ENCODE data around the gene ZNF451.
"Not testable (repeated sequence)": the region's sequence is repeated elsewhere in the genome, so short reads cannot be mapped to it uniquely, and the experiment has no call there.

Gene ZNF451

DNA sequence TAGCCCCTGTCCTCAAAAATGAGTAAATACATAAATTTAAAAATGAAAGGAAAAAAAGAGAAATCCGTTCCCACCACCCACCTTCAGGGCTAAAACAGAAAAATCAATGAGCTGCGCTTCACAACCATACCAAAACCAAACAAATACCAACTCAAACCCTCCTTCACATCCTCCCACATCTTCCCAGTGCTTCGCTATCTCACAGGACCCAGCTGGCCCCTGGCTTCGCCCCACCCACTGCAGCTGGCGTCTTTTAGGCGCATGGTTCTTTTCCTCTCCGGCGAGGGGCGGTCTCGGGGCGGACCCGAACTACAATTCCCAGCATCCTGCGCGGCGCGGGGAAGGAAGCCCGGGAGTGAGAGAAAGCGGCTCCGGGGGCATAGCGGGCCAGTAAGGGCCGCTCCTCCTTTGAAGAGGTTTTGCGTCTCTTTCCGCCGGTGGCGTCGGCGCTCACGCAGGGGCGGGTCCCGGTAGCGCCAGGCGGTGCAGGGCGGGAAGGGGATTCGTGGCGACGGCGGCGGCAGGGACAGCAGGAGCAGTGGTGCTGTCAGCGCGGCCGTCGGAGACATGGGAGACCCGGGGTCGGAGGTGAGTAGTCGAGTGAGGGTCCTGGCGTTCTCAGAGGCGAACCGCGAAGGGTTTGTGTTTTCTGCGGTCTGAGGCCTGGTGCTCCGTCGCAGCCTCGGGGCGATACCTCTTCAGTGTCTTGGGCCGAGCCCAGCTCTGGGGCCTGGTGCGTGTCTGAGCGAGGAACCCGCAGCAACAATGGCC is at the start of gene ZNF451:
Gene ZNF451 (plus strand): TSS at position 502 of the 771 bp plus-strand sequence. CDS start 66 bp downstream, at position 568.
- Histone ChIP-seq H3K4me3 (peak within 1 kb of the TSS; percentile 63), H3K4me1 (peaks cover 25% of the 10 kb centered on the region), H3K27me3 (ENCODE audit: low read depth) (no peaks in the 10 kb centered on the region), H3K36me3 (replicated peaks) (no peaks in the 10 kb centered on the region; the same call in none of the 2 replicates), H3K9me3 (no peaks in the 10 kb centered on the region)
- in situ Hi-C loops (cut with MboI; ENCODE audit: low sequenced_read_pairs) = no loop called here
- DNase-seq (ENCODE audit: low spot score in 2 of 2) = peak; percentile 95 to 99

GRCh38 chr6:57044061-57044460 is 45.9 kb upstream of the ZNF451 start:
- H3K36me3 ChIP-seq (replicated peaks); H3K4me3 ChIP-seq; in situ Hi-C loops (cut with MboI; ENCODE audit: low sequenced_read_pairs): not testable (repeated sequence)

DNA sequence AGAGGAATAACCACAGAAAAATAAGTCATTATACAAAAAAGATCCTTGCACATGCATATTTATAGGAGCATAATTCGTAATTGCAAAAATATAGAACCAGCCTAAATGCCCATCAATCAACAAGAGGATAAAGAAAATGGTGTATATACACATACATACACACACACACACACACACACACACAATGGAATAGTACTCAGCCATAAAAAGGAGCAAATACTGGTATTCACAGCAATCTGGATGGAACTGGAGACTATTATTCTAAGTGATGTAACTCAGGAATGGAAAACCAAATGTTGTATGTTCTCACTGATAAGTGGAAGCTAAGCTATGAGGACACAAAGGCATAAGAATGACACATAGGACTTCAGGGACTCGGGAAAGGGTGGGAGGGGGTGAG is 45.4 kb upstream of the ZNF451 start:
- Histone ChIP-seq H3K4me1 (peaks cover 17% of the 10 kb centered on the region), H3K4me3 (no peak overlapping the region), H3K36me3 (replicated peaks) (peaks cover 13% of the 10 kb centered on the region; the same call in 1 of the 2 replicates), H3K27me3 (ENCODE audit: low read depth) (0 out of 2 replicates have a peak, but pooled peaks cover 3% of the 10 kb centered on the region), H3K9me3 (no peaks in the 10 kb centered on the region)
- DNase-seq (ENCODE audit: low spot score in 2 of 2) = no peak
- in situ Hi-C loops (cut with MboI; ENCODE audit: low sequenced_read_pairs) = no loop called here

More at GRCh38 chr6:57044061-57044460, 45.9 kb upstream of the ZNF451 start:
- not testable (repeated sequence) for DNase-seq (ENCODE audit: low spot score in 2 of 2); H3K27me3 ChIP-seq (ENCODE audit: low read depth); H3K9me3 ChIP-seq
- H3K4me1 ChIP-seq = peaks cover 18% of the 10 kb centered on the region

DNA sequence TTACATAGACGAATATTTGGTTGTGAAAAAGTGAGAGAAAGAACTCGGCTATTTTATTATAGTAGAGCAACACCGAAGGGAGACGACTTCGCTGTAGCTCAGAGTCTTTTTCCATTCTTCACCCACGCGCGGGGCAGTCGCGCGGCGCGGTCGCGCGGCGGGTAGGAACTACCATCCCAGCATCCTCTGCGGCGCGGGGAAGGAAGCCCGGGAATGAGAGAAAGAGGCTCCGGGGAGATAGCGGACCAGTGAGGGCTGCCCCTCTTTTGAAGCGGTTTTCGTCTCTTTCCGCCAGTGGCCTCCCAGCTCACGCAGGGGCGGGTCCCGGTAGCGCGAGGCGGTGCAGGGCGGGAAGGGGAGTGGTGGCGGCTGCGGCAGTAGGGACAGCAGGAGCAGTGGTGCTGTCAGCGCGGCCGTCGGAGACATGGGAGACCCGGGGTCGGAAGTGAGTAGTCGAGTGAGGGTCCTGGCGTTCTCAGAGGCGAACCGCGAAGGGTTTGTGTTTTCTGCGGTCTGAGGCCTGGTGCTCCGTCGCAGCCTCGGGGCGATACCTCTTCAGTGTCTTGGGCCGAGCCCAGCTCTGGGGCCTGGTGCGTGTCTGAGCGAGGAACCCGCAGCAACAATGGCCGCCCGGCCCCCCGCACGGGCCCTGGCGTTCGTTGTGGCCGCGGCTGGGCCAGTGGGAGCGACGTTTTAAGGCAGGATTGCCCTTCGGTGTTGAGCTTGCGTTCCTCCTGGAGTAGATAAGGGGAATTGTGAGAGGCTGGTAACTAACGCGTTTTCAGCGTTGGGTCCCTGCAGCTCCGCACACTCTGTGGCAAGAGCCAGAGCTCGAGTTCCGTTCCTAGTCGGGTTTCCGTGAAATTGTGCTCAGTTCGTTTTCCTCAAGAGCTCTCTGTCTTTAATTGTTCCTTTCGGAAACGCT is 43.4 kb upstream of the ZNF451 start, which contains the start of gene KIAA1586:
Gene KIAA1586 (plus strand): TSS at position 362 of the 925 bp plus-strand sequence. CDS start 63 bp downstream, at position 425.
- H3K9me3 ChIP-seq; H3K27me3 ChIP-seq (ENCODE audit: low read depth); in situ Hi-C loops (cut with MboI; ENCODE audit: low sequenced_read_pairs): not testable (repeated sequence)
- DNase-seq (ENCODE audit: low spot score in 2 of 2) = peak; percentile 93 to 94
- H3K4me3 ChIP-seq = peak within 1 kb of the TSS; percentile 51
- H3K36me3 ChIP-seq (replicated peaks) = peaks cover 25% of the 10 kb centered on the region
- H3K4me1 ChIP-seq = peaks cover 17% of the 10 kb centered on the region

DNA sequence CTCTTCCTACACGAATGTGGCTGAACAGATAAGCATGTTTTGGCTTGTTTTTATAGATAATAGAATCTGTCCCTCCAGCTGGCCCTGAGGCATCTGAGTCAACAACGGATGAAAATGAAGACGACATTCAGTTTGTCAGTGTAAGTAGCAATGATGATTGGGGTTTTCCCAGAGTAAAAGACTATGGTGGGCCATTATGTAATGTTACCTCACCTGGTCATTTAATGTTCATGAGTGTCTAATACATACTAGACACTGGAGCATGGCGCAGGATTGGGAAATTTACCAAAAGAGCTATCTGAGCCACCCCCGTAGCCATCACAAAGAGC is 42.8 kb upstream of the ZNF451 start:
- in situ Hi-C loops (cut with MboI; ENCODE audit: low sequenced_read_pairs); DNase-seq (ENCODE audit: low spot score in 2 of 2); H3K9me3 ChIP-seq; H3K27me3 ChIP-seq (ENCODE audit: low read depth); H3K4me3 ChIP-seq: not testable (repeated sequence)
- Histone ChIP-seq H3K4me1 (peaks cover 17% of the 10 kb centered on the region), H3K36me3 (replicated peaks) (peaks cover 31% of the 10 kb centered on the region)

- in situ Hi-C loops (cut with MboI; ENCODE audit: low sequenced_read_pairs); DNase-seq (ENCODE audit: low spot score in 2 of 2); H3K9me3 ChIP-seq; H3K27me3 ChIP-seq (ENCODE audit: low read depth): not testable (repeated sequence)
- peak overlapping the region; percentile 32 for H3K4me3 ChIP-seq
- H3K36me3 ChIP-seq (replicated peaks) = peaks cover 35% of the 10 kb centered on the region
- peaks cover 17% of the 10 kb centered on the region for H3K4me1 ChIP-seq
Observed at GRCh38 chr6:57047859-57048258, 42.1 kb upstream of the ZNF451 start.

DNA sequence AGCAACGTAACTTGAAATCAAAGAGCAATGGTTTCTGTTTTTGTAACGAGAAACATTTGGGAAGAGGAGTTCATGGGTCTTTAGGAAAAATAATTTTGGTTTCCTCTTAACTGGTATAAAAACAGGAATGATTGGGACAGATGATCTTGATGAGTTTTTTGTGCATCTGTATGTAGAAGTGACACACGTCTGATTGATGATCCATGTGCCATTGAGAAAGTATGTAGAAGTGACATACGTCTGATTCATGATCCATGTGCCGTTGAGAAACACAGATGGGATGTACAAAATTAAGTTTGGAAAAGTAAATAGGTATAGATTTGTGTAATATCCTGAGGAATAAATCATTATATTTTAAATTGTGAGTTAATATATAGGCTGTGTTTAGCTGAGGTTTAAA is 41.4 kb upstream of the ZNF451 start:
- in situ Hi-C loops (cut with MboI; ENCODE audit: low sequenced_read_pairs) = no loop called here
- H3K4me3 ChIP-seq = peak overlapping the region; percentile 32

DNA sequence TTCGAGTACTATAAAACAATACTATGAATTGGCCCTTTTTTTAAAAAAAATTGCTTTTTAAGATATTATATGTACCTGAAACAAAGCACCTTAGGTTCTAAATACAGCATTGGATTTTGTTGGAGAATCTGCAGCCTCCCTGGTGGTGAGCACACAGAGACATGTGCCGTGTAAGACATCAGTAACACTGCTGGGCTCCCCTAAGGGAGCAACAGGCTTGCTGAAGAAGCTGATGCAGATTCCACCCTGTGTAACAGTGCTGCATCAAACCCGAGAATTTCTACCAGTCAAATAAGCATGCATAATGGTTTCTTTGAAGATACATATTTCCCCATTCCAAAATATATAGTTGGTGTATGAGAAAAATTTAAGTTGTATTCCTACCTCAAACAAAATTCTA is 26.1 kb upstream of the ZNF451 start:
- Histone ChIP-seq H3K36me3 (replicated peaks) (peaks cover 13% of the 10 kb centered on the region), H3K4me1 (no peaks in the 10 kb centered on the region), H3K27me3 (ENCODE audit: low read depth) (no peaks in the 10 kb centered on the region), H3K9me3 (no peaks in the 10 kb centered on the region), H3K4me3 (no peak overlapping the region)
- no peak for DNase-seq (ENCODE audit: low spot score in 2 of 2)
- in situ Hi-C loops (cut with MboI; ENCODE audit: low sequenced_read_pairs) = no loop called here

More for the DNA sequence above, 41.4 kb upstream of the ZNF451 start:
- no peak for DNase-seq (ENCODE audit: low spot score in 2 of 2)
- Histone ChIP-seq H3K9me3 (no peaks in the 10 kb centered on the region), H3K27me3 (ENCODE audit: low read depth) (no peaks in the 10 kb centered on the region), H3K36me3 (replicated peaks) (peaks cover 39% of the 10 kb centered on the region), H3K4me1 (peaks cover 17% of the 10 kb centered on the region)

DNA sequence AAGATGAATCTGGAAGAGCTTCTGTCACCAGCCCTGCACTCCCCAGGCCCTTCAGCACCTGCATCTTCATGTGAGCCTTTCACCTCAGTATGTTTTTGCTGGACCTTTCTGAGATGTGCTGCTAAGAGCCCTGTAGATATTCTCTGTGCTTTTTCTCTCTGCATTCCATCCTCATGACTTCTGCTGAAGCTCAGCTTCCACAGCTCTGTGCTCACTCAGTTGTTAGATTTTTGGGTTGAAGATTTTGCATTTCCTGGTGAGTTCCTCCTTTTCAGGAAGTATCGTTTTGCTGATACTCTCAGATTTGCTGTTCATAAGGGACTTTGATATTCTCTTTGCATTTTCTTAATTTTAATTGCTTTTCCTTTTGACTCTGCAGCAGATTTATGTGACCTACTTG is 25.2 kb upstream of the ZNF451 start:
- Histone ChIP-seq H3K9me3 (no peaks in the 10 kb centered on the region), H3K4me1 (no peaks in the 10 kb centered on the region), H3K27me3 (ENCODE audit: low read depth) (no peaks in the 10 kb centered on the region), H3K36me3 (replicated peaks) (peaks cover 10% of the 10 kb centered on the region), H3K4me3 (no peak overlapping the region)
- in situ Hi-C loops (cut with MboI; ENCODE audit: low sequenced_read_pairs) = no loop called here
- no peak for DNase-seq (ENCODE audit: low spot score in 2 of 2)

GRCh38 chr6:57068061-57068460 is 21.9 kb upstream of the ZNF451 start:
- Histone ChIP-seq H3K36me3 (replicated peaks) (no peaks in the 10 kb centered on the region; the same call in 1 of the 2 replicates), H3K27me3 (ENCODE audit: low read depth) (no peaks in the 10 kb centered on the region), H3K9me3 (no peaks in the 10 kb centered on the region), H3K4me1 (no peaks in the 10 kb centered on the region), H3K4me3 (no peak overlapping the region)
- DNase-seq (ENCODE audit: low spot score in 2 of 2) = no peak
- in situ Hi-C loops (cut with MboI; ENCODE audit: low sequenced_read_pairs) = no loop called here

GRCh38 chr6:57069228-57069627 is 20.8 kb upstream of the ZNF451 start:
- H3K9me3 ChIP-seq = no peaks in the 10 kb centered on the region
- H3K4me3 ChIP-seq = no peak overlapping the region
- in situ Hi-C loops (cut with MboI; ENCODE audit: low sequenced_read_pairs) = no loop called here
- no peak for DNase-seq (ENCODE audit: low spot score in 2 of 2)
- no peaks in the 10 kb centered on the region; the same call in 1 of the 2 replicates for H3K36me3 ChIP-seq (replicated peaks)
- no peaks in the 10 kb centered on the region for H3K4me1 ChIP-seq
- H3K27me3 ChIP-seq (ENCODE audit: low read depth) = no peaks in the 10 kb centered on the region

GRCh38 chr6:57069920-57070331 is 20.1 kb upstream of the ZNF451 start:
- no peaks in the 10 kb centered on the region; the same call in 1 of the 2 replicates for H3K36me3 ChIP-seq (replicated peaks)
- H3K4me1 ChIP-seq = no peaks in the 10 kb centered on the region
- in situ Hi-C loops (cut with MboI; ENCODE audit: low sequenced_read_pairs) = no loop called here
- no peak for DNase-seq (ENCODE audit: low spot score in 2 of 2)
- no peaks in the 10 kb centered on the region for H3K27me3 ChIP-seq (ENCODE audit: low read depth)
- H3K4me3 ChIP-seq = no peak overlapping the region
- no peaks in the 10 kb centered on the region for H3K9me3 ChIP-seq

DNA sequence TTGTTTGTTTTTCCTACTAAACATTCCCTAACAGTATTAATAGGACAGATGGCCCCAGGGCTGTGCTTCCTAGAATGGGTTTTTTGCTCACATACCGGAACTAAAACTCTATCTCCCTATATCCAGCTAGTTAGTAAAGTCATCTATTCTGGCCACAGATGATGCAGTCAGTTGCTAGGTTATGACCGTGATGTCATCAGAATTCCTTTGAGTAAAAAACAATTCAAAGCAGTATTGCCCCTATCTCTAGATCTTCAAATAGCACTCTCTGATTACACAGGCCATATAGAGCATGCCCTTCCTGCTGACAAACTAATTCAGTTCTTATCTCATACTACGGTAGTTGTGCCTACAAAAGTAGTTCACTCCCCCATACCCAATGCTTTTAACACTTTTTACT is 17.9 kb upstream of the ZNF451 start:
- Histone ChIP-seq H3K36me3 (replicated peaks) (no peaks in the 10 kb centered on the region; the same call in 1 of the 2 replicates), H3K9me3 (no peaks in the 10 kb centered on the region), H3K4me1 (no peaks in the 10 kb centered on the region), H3K4me3 (no peak overlapping the region), H3K27me3 (ENCODE audit: low read depth) (no peaks in the 10 kb centered on the region)
- in situ Hi-C loops (cut with MboI; ENCODE audit: low sequenced_read_pairs) = no loop called here
- DNase-seq (ENCODE audit: low spot score in 2 of 2) = no peak

- H3K36me3 ChIP-seq (replicated peaks) = no peaks in the 10 kb centered on the region; the same call in 1 of the 2 replicates
- in situ Hi-C loops (cut with MboI; ENCODE audit: low sequenced_read_pairs) = no loop called here
- no peaks in the 10 kb centered on the region for H3K9me3 ChIP-seq
- DNase-seq (ENCODE audit: low spot score in 2 of 2) = no peak
- H3K4me1 ChIP-seq = no peaks in the 10 kb centered on the region
- no peaks in the 10 kb centered on the region for H3K27me3 ChIP-seq (ENCODE audit: low read depth)
- no peak overlapping the region for H3K4me3 ChIP-seq
Observed at GRCh38 chr6:57074383-57074782, 15.6 kb upstream of the ZNF451 start.

Data from HAP-1 (cell line).